ENCODE data around the gene KPNB1. TPM values are rescaled to one million over a fixed set of nuclear protein-coding genes. Genes with fewer than 3 reads are reported as not detected.

KPNB1 gene
- total and polyA plus RNA-seq, 2 of the 8 experiments (the other 6 are each of a cell fraction or from before 2014, with no cell fraction given) = 171 to 625 TPM

DNA sequence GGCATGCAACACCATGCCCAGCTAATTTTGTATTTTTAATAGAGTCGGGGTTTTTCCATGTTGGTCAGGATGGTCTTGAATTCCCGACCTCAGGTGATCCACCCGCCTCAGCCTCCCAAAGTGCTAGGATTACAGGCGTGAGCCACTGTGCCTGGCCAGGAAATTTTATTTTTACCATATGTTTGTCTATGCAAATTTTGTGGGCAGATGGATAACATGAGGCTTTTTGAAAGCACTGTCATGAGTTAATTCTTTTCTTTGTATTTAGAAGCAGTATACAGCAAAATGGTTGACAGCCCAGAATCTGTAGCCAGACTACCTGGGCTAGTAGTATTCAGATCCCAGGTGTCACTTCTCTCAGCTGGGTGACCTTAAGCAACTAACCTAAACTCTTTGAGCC lies 8.5 kb upstream of the KPNB1 start:
- Histone ChIP-seq H3K4ac (replicated peaks; ENCODE audit: insufficient read length, low read depth, low read length) (no peak overlapping the region), H3K4me3 (ENCODE audit: extremely low read depth in 1 of 4, insufficient read depth in 2 of 4, low read depth in 3 of 4, low read length in 4 of 4) (no peak overlapping the region), H3K9me3 (ENCODE audit: insufficient read depth in 2 of 2, low read depth in 1 of 2, low read length in 1 of 2) (no peaks in the 10 kb centered on the region), H3K23me2 (ENCODE audit: low read depth, low read length) (no peaks in the 10 kb centered on the region), H3K79me2 (ENCODE audit: control insufficient read depth in 1 of 2, insufficient read depth in 2 of 2, low read length in 2 of 2) (no peaks in the 10 kb centered on the region), H3K23ac (ENCODE audit: insufficient read length) (no peak overlapping the region), H2AK5ac (ENCODE audit: low read depth, low read length) (no peak overlapping the region), H3K79me1 (ENCODE audit: low read depth, low read length) (no peaks in the 10 kb centered on the region), H4K8ac (ENCODE audit: extremely low read depth, insufficient read depth, low read length) (no peak overlapping the region), H4K5ac (ENCODE audit: insufficient read length, low read depth, low read length) (no peak overlapping the region), H3K18ac (ENCODE audit: extremely low read depth, low read length) (no peak overlapping the region), H2BK12ac (ENCODE audit: low read depth, low read length) (no peak overlapping the region), H3K9ac (replicated peaks in 1 of 4; ENCODE audit: extremely low read depth in 1 of 4, low read depth in 3 of 4, low read length in 3 of 4) (no peak overlapping the region), H2BK20ac (ENCODE audit: low read length) (no peak overlapping the region), H2BK15ac (ENCODE audit: low read length) (no peak overlapping the region), H3K27ac (ENCODE audit: low read depth, low read length) (no peak overlapping the region), H3K4me2 (ENCODE audit: insufficient read depth in 1 of 2, low read depth in 2 of 2, low read length in 2 of 2) (no peak overlapping the region), H3K14ac (ENCODE audit: insufficient read length) (no peak overlapping the region), H3K36me3 (ENCODE audit: control insufficient read depth in 2 of 4, insufficient read depth in 4 of 4, low read length in 3 of 4) (no peaks in the 10 kb centered on the region; a peak in 2 of 8 replicates), H2BK5ac (ENCODE audit: low read depth, low read length) (no peak overlapping the region), H4K91ac (replicated peaks; ENCODE audit: insufficient read length, low read length) (no peak overlapping the region), H2BK120ac (replicated peaks; ENCODE audit: low read depth, low read length) (no peak overlapping the region), H3K56ac (replicated peaks; ENCODE audit: insufficient read length, low read depth, low read length) (no peak overlapping the region), H4K20me1 (replicated peaks in 1 of 2; ENCODE audit: control insufficient read depth in 1 of 2, insufficient read depth in 2 of 2, low read length in 2 of 2) (no peaks in the 10 kb centered on the region), H3K27me3 (replicated peaks in 1 of 4; ENCODE audit: control insufficient read depth in 3 of 4, extremely low read depth in 1 of 4, insufficient read depth in 3 of 4, low read length in 3 of 4) (no peaks in the 10 kb centered on the region), H2AFZ (ENCODE audit: low read length) (no peak overlapping the region), H3K4me1 (replicated peaks in 1 of 4; ENCODE audit: control insufficient read depth in 3 of 4, insufficient read depth in 4 of 4, low read length in 3 of 4) (no peaks in the 10 kb centered on the region)
- no peak for TF ChIP-seq EGR1 (IDR thresholded peaks at IDR 0.05; ENCODE audit: borderline replicate concordance, low read depth, low read length)
- no peak for TF ChIP-seq EZH2 (IDR thresholded peaks at IDR 0.05; ENCODE audit: low read depth, low read length, severe bottlenecking)
- no peak for TF ChIP-seq POU5F1 (IDR thresholded peaks at IDR 0.05; ENCODE audit: low read depth, low read length)
- TF ChIP-seq JUND (IDR thresholded peaks at IDR 0.05; ENCODE audit: low read length) = no peak
- no peak for TF ChIP-seq TAF7 (optimal IDR thresholded peaks at IDR 0.05; ENCODE audit: borderline replicate concordance, low read depth, low read length)
- TF ChIP-seq MAFK (IDR thresholded peaks at IDR 0.05; ENCODE audit: low read depth, low read length) = no peak
- no peak for TF ChIP-seq SP2 (IDR thresholded peaks at IDR 0.05; ENCODE audit: low read length)
- no peak for TF ChIP-seq POLR2A (IDR thresholded peaks at IDR 0.05; ENCODE audit: control extremely low read depth in 1 of 2, low read depth in 2 of 2, low read length in 2 of 2)
- TF ChIP-seq TCF12 (IDR thresholded peaks at IDR 0.05; ENCODE audit: low read depth, low read length) = no peak
- no peak for TF ChIP-seq NANOG (IDR thresholded peaks at IDR 0.05; ENCODE audit: insufficient read depth, low read depth, low read length, poor library complexity, severe bottlenecking)
- TF ChIP-seq GTF2F1 (IDR thresholded peaks at IDR 0.05; ENCODE audit: borderline replicate concordance, low read depth, low read length) = no peak
- no peak for TF ChIP-seq POLR2AphosphoS5 (IDR thresholded peaks at IDR 0.05; ENCODE audit: low read depth, low read length)
- TF ChIP-seq RBBP5 (IDR thresholded peaks at IDR 0.05; ENCODE audit: borderline replicate concordance, low read depth, low read length) = no peak
- no peak for TF ChIP-seq HDAC2 (IDR thresholded peaks at IDR 0.05; ENCODE audit: borderline replicate concordance in 1 of 2, low read depth in 2 of 2, low read length in 2 of 2)
- no peak for TF ChIP-seq SRF (IDR thresholded peaks at IDR 0.05; ENCODE audit: low read depth, low read length)
- CTCF ChIA-PET (ENCODE audit: partially characterized antibody) = interaction anchor here (0.7 kb wide), 1 partner anchor 272 kb away, joined by 3 read pairs; no protein-coding TSS in a partner anchor
- FAIRE-seq (no peak), DNase-seq (ENCODE audit: low read depth in 1 of 2, low spot score in 2 of 2) (no peak)
- whole genome bisulfite sequencing, 2 experiments (ENCODE audit: extremely low coverage in 1 of 2, insufficient coverage in 1 of 2, insufficient read length in 1 of 2, insufficient replicate concordance in 2 of 2, low coverage in 1 of 2, low lambda C conversion rate in 2 of 2, missing lambda C conversion rate in 1 of 2) = 95% methylated on average over 4 of the region's 4 CpGs; no CpG with 5 or more reads in 1 of the 2 experiments
- POLR2A ChIA-PET (ENCODE audit: partially characterized antibody) = interaction anchor here (1.9 kb wide), 1 partner anchor 8 kb away, joined by 11 read pairs; the partner anchor contains the start of gene KPNB1
